AG09319 (cell line): Measurements from ENCODE around the gene TMEM271.

ENCODE experiments used
- DNase-seq: peaks from one replicate; pipeline ENCODE4 v3.0.0-alpha.2; 2010; ENCODE audit warnings: low read depth; ENCODE audit errors: extremely low read depth
- TF ChIP-seq, protein P1 (sequence below): IDR thresholded peaks from 2 replicates; pipeline ENCODE4 v1.5.1; 2011; ENCODE audit warnings: low read depth, mild to moderate bottlenecking, inconsistent platforms, low read length, moderate library complexity

The TMEM271 gene

DNA sequence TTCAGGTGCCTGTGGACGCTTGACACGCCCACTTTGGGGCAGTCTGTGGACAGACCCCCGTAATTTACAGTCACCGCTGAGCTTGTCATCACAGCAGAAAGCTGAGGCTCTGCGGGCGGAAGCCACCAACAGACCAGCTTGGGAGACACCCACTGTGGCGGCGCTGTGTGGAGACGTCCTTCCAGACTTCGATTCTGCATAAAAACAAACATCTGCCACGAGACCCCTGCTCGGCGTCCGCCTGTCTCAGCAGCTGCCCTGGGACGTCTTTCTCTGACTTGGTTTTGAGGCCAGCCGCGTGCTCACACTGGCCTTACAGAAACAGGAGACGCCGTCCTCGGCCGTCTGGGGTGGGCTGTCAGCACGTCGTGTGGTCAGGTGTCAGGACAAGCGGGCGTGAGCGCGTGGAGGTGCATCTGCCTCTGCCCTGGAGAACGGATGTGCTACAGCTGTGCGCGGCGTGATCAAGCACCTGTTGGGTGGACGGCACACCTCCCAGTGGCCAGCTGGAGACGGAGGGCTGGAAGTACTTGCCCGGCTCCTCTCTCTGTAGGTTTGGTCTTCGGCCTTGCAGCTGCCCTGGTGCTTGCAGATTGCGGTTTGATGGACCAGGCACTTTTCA is 39.6 kb downstream of the TMEM271 start:
- TF ChIP-seq, protein P1, sequence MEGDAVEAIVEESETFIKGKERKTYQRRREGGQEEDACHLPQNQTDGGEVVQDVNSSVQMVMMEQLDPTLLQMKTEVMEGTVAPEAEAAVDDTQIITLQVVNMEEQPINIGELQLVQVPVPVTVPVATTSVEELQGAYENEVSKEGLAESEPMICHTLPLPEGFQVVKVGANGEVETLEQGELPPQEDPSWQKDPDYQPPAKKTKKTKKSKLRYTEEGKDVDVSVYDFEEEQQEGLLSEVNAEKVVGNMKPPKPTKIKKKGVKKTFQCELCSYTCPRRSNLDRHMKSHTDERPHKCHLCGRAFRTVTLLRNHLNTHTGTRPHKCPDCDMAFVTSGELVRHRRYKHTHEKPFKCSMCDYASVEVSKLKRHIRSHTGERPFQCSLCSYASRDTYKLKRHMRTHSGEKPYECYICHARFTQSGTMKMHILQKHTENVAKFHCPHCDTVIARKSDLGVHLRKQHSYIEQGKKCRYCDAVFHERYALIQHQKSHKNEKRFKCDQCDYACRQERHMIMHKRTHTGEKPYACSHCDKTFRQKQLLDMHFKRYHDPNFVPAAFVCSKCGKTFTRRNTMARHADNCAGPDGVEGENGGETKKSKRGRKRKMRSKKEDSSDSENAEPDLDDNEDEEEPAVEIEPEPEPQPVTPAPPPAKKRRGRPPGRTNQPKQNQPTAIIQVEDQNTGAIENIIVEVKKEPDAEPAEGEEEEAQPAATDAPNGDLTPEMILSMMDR = no peak
- DNase-seq = no peak

DNA sequence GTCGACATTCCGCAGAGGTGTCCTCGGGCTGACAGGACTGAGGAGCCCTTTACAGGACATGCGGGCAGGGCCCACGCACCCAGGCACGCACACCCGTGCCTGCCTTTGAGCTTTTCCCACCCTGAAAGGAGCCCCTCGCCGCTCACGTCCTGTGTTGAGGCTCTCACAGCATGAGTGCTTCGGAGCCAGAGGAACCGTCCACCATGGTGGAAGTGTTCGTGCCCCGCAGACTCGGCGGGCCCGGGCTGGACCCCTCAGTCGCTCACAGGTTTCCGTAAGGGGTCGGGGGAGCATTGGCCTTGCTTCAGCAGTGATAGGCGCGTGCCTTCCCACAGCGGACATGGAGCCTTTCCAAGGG is 40.2 kb downstream of the TMEM271 start:
- DNase-seq = no peak

GRCh38 chr4:535181-535923 is 40.7 kb downstream of the TMEM271 start:
- no peak for DNase-seq
- TF ChIP-seq, protein P1 = no peak

More for the DNA sequence above, 40.2 kb downstream of the TMEM271 start:
- TF ChIP-seq, protein P1 = no peak

DNA sequence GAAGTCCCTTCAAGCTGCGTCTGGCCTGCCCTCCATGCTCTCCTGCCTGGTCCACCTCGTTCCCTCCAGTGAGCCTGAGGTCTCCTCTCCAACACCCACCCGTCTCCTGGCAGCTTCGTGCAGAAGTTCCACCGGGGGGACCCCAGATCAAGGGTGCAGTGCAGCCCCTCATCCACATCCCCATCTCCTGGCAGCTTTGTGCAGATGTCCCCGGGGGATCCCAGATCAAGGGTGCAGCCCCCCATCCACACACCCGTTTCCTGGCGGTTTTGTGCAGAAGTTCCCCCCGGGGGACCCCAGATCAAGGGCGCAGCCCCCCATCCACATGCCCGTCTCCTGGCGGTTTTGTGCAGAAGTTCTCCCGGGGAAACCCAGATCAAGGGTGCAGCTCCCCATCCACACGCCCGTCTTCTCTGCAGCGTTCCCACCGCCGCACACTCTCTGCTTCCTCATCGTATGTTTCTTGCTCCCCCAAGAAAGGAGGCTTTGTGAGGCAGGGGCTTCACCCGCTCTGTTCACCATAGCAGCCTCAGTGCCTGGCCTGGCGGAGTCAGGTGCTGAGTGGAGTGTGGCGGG is 41.4 kb downstream of the TMEM271 start:
- DNase-seq = no peak
- TF ChIP-seq, protein P1 = no peak

- TF ChIP-seq, protein P1 = no peak
- no peak for DNase-seq
Measured at GRCh38 chr4:534101-534575, 42.0 kb downstream of the TMEM271 start.

GRCh38 chr4:533318-534100 is 42.6 kb downstream of the TMEM271 start:
- TF ChIP-seq, protein P1 = no peak
- DNase-seq = no peak
